HL-60 (cell line): Measurements from ENCODE around the gene KMT2C.
A peak's percentile ranks its signal among the peaks of the same experiment; 100 is the strongest.
"Not testable (repeated sequence)": the region's sequence is repeated elsewhere in the genome, so short reads cannot be mapped to it uniquely, and the experiment has no call there.

Experiments
- DNase-seq, 2 experiments: peaks; one replicate each; pipeline ENCODE4 v3.0.0-alpha.2; 2010 to 2020; ENCODE audit warnings: low read depth in 1 of 2, low spot score in 1 of 2
- H3K27ac ChIP-seq: fragments of 250-450 bp; sonication (Bioruptor Pico); replicated peaks from 2 replicates; pipeline ENCODE4 v1.5.1; 2020; ENCODE audit warnings: mild to moderate bottlenecking, moderate library complexity
- H3K27me3 ChIP-seq: fragments of 250-450 bp; sonication (Bioruptor Pico); 2 replicates; pipeline ENCODE4 v1.5.1; 2021; ENCODE audit warnings: mild to moderate bottlenecking, moderate library complexity; ENCODE audit not compliant: insufficient read depth, poor library complexity, severe bottlenecking
- H3K4me3 ChIP-seq: replicated peaks from 2 replicates; pipeline ENCODE4 v1.5.1; 2011; ENCODE audit warnings: mild to moderate bottlenecking, control low read depth, low read length; ENCODE audit not compliant: insufficient read depth
- GABPA ChIP-seq: IDR thresholded peaks from 2 replicates; pipeline ENCODE4 v1.6.1; 2012; ENCODE audit warnings: low read depth
- POLR2AphosphoS5 ChIP-seq: IDR thresholded peaks from 2 replicates; pipeline ENCODE4 v1.6.1; 2012; ENCODE audit warnings: low read depth
- SPI1 ChIP-seq: IDR thresholded peaks from 2 replicates; pipeline ENCODE4 v1.6.1; 2012; ENCODE audit warnings: low read depth, mild to moderate bottlenecking, borderline replicate concordance
- TF ChIP-seq, protein P1 (sequence below): IDR thresholded peaks from one replicate; pipeline ENCODE4 v1.5.1; 2011; ENCODE audit warnings: low read length, control low read depth, inconsistent platforms; ENCODE audit not compliant: insufficient read depth
- TF ChIP-seq, protein P2 (sequence below): IDR thresholded peaks from 2 replicates; pipeline ENCODE4 v1.6.1; 2012; ENCODE audit warnings: low read depth; ENCODE audit not compliant: insufficient replicate concordance

Gene KMT2C

DNA sequence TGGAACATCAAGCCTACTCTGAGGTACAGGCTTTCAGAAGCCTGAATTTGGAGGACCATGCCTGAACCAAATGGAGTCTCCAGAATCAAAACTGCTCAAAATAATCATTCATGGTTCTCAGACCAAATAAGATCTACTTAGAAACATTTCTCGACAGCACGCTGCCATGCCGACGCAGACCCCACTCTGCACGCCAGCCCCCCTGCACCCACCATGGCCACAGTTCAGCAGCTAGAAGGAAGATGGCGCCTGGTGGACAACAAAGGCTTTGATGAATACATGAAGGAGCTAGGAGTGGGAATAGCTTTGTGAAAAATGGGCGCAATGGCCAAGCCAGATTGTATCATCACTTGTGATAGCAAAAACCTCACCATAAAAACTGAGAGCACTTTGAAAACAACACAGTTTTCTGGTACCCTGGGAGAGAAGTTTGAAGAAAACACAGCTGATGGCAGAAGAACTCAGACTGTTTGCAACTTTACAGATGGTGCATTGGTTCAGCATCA, 6.6 kb upstream of the KMT2C start:
- DNase-seq: no peak

DNA sequence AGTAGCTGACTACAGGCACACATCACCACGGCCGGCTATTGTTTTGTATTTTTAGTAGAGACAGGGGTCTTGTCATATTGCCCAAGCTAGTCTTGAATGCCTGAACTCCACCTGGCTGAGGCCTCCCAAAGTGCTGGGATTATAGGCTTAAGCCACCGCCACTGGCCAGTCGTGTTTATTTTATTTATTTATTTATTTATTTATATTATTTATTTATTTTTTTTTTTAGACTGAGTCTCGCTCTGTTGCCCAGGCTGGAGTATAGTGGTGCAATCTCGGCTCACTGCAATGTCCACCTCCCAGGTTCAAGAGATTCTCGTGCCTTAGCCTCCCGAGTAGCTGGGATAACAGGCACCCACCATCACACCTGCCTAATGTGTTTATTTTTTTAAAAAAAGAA, 6.0 kb upstream of the KMT2C start:
- H3K27ac ChIP-seq, H3K4me3 ChIP-seq, DNase-seq: not testable (repeated sequence)

More for the DNA sequence above, 6.6 kb upstream of the KMT2C start:
- H3K27me3 ChIP-seq: no peaks in the 10 kb centered on the region
- TF ChIP-seq, protein P1, sequence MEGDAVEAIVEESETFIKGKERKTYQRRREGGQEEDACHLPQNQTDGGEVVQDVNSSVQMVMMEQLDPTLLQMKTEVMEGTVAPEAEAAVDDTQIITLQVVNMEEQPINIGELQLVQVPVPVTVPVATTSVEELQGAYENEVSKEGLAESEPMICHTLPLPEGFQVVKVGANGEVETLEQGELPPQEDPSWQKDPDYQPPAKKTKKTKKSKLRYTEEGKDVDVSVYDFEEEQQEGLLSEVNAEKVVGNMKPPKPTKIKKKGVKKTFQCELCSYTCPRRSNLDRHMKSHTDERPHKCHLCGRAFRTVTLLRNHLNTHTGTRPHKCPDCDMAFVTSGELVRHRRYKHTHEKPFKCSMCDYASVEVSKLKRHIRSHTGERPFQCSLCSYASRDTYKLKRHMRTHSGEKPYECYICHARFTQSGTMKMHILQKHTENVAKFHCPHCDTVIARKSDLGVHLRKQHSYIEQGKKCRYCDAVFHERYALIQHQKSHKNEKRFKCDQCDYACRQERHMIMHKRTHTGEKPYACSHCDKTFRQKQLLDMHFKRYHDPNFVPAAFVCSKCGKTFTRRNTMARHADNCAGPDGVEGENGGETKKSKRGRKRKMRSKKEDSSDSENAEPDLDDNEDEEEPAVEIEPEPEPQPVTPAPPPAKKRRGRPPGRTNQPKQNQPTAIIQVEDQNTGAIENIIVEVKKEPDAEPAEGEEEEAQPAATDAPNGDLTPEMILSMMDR: no peak
- no peak overlapping the region for H3K27ac ChIP-seq
- no peak overlapping the region for H3K4me3 ChIP-seq

DNA sequence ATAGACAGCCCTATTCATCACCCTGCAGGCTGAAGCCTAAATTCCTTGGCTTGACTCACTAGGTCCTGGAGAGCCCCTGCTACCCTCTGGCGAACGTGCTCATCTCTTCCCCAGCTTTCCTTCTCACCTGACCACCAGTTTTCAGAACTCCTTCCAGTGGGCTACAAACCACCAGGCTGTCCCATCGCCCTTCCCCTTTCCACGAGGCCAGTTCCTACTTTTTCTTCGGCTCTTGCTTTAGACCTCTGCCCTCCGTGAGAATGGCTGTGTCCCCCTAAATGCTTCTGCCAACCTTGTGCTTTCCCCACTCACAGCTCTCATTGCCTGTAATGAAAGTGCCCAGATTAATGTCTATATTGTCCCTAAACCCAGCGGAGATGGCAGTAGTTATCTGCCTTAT, 5.4 kb upstream of the KMT2C start:
- not testable (repeated sequence) for H3K27me3 ChIP-seq, H3K27ac ChIP-seq, H3K4me3 ChIP-seq
- TF ChIP-seq SPI1: peak; percentile 57
- DNase-seq: peak in 1 of 2 experiments; percentile 21

More for the DNA sequence above, 6.0 kb upstream of the KMT2C start:
- not testable (repeated sequence) for H3K27me3 ChIP-seq

DNA sequence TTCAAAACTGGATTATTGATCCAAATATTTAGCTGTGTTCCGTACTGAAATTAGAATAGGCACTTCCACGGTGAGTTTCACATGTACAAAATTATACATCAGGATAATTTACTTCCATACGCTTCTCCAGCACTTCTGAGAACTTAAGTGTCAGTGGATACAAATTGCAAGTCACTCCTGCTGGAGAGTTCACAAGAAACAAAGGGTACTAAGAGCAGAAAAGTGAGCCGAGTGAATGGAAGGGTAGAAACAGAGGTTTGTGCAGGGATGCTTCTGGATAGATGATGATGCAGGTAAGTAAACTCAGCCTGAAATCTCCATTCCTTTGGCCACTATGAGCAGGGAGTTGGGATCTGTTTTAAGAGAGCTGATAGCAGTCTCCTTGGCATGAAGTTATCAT, 2.2 kb upstream of the KMT2C start:
- H3K27me3 ChIP-seq, H3K27ac ChIP-seq, H3K4me3 ChIP-seq, DNase-seq: not testable (repeated sequence)

DNA sequence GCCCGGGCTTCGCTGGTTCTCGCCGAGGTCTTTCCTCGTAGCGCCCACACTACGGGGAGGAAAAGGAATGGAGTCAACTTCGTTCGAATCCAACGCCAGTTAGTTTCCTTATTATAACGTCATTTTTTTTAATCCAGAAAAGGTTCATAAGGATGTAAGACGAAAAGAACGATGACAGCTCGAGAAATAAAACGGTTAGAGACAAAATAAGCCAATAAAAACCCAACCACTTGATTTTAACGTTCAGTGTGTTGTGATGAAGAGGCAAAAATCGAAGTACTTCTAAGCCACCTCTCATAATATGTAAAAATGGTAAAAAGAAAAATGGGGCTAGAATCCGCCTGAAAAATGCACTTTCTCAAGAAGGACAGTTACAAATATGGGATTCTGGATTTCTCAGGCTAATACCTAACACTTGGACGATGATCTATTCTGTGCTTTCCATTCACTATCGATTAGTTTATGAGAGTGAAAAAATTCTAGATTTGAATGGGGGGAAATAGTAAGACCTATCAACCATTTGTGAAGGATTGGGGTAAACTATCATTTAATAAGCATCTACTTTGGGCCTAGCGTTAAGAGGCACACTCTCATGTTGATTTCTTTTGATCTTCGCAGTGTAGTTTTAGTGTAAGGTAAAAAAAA, 1.2 kb upstream of the KMT2C start:
- Histone ChIP-seq H3K4me3 (peak overlapping the region; percentile 38), H3K27ac (peak overlapping the region; percentile 73)
- not testable (repeated sequence) for DNase-seq, H3K27me3 ChIP-seq

DNA sequence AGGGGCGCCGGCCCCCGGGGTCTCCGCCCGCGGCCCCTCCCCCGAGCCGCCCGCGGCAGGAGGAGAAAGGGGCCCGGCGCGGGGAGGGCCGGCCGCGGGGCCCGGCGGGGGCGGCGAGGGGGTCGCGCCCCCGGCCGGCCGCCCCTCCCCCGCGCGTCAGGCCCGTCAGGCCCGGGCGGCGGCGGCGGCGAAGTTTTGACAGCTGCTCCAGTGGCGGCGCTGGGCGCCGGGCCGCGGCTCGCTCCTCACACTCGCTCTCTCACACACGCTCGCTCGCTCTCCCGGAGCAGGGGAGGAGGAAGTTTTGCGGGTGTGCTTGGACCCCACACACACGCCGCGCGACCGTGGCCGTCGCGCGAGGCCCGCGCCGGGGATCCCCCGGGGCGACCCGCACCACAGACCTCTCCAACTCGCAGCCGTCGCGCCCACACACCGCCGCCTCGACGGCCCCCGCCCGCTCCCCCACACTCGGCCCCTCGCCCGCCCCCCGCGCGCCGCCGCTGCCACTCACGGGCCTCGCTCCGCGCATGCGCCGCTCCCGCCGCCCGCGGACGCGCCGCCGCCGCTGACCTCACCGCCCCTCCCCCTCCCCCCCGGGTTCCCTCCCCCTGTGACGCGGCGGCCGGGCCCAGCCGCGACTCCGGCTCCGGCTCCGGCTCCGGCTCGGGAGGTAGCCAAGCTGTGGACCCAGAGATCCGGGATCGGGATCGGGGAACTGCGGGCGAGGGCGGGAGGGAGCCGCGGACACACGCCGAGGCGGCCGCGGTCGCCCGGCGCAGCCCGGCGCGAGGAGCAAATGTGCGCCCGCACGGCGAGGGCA, 518 bp upstream of the KMT2C start:
- H3K27ac ChIP-seq: peak overlapping the region; percentile 86
- peak; percentile 69 to 91 for DNase-seq
- TF ChIP-seq, protein P1: no peak
- TF ChIP-seq, protein P2, sequence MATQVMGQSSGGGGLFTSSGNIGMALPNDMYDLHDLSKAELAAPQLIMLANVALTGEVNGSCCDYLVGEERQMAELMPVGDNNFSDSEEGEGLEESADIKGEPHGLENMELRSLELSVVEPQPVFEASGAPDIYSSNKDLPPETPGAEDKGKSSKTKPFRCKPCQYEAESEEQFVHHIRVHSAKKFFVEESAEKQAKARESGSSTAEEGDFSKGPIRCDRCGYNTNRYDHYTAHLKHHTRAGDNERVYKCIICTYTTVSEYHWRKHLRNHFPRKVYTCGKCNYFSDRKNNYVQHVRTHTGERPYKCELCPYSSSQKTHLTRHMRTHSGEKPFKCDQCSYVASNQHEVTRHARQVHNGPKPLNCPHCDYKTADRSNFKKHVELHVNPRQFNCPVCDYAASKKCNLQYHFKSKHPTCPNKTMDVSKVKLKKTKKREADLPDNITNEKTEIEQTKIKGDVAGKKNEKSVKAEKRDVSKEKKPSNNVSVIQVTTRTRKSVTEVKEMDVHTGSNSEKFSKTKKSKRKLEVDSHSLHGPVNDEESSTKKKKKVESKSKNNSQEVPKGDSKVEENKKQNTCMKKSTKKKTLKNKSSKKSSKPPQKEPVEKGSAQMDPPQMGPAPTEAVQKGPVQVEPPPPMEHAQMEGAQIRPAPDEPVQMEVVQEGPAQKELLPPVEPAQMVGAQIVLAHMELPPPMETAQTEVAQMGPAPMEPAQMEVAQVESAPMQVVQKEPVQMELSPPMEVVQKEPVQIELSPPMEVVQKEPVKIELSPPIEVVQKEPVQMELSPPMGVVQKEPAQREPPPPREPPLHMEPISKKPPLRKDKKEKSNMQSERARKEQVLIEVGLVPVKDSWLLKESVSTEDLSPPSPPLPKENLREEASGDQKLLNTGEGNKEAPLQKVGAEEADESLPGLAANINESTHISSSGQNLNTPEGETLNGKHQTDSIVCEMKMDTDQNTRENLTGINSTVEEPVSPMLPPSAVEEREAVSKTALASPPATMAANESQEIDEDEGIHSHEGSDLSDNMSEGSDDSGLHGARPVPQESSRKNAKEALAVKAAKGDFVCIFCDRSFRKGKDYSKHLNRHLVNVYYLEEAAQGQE: no peak
- TF ChIP-seq GABPA: no peak
- TF ChIP-seq SPI1: peak; percentile 4; the same call in 1 of the 2 replicates
- peak; percentile 42; the same call in 1 of the 2 replicates for TF ChIP-seq POLR2AphosphoS5

DNA sequence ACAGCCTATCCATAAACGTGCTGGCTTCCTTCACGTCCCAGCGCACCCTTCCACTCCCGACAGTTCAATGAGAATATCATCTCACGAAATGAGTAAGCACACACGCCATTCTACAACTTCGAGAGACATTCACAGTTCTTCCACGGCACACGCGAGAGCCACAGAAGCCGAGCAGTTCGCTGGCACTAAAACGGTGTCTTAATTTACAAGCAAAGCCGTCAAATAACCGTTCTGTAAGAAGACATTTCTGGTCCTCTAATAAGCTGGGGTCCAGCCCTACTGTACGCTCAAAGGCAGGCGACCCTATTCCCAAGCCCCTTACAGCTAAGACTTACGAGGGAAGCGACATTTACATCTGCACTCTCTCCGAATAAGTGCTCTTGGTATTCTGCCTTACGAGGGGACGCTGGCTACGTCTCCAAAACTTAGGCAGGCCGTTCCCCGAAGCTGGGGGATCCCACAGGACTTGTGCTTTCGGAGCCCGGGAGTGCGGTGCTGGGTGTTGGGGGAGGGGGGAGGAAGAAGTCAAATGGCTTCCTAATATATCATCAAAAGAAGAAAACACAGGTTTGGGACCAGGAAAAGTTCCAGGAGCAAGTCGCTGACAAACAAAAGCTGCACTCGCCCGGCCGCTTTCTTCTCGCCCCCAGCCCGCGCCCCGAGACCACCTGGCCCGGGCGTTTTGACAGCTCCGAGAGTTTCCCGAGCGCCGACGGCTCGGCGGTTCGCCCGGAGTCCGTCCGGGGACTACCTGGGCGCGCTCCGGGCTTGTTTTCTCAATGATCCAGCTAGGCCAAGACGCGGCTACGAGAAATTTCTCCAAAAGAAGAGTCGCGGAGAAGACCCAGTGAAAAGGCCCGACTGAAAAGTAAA, 1.1 kb downstream of the KMT2C start:
- H3K27me3 ChIP-seq: not testable (repeated sequence)
- DNase-seq: peak in 1 of 2 experiments; percentile 32
- Histone ChIP-seq H3K4me3 (peak overlapping the region; percentile 71), H3K27ac (peak overlapping the region; percentile 72)

More for the DNA sequence above, 518 bp upstream of the KMT2C start:
- Histone ChIP-seq H3K27me3 (no peaks in the 10 kb centered on the region), H3K4me3 (peak overlapping the region; percentile 71)

DNA sequence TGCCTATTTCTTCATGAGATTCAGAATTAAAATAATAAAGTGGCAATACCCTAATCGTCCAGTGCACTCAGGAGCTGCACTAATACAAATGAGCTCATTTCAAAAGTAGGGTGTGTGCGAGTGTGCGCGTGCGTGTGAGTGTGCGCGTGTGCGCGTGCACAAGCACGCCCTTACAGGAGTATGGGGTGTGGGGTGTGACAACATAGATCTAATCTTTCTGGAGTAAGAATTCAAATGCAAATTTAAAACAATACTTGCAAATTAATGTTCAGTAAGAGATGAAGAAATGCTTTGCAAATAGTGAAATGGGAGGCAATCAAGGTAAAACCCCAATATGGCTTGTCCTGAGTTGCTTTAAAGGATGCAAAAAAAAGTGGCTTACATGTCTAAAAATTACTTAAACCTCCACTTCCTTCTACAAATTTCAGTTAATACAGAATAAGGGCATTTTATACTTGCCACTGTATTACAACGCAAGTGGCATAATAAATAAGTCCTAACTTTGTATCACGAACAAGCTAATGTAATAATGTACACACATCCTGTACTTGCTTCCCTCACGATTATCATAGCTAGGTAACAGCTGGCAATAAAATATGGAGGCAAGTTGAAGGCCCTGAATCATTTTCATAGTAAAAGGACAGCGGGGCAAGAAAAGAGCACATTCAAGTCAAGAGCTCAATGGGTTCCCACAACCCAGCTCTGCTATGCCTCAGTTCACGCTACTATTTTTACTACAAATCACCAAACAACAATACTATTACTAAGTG, 1.9 kb downstream of the KMT2C start:
- DNase-seq: peak; percentile 64 to 65
- peak overlapping the region; percentile 72 for H3K27ac ChIP-seq
- H3K27me3 ChIP-seq: not testable (repeated sequence)
- H3K4me3 ChIP-seq: peak overlapping the region; percentile 71

DNA sequence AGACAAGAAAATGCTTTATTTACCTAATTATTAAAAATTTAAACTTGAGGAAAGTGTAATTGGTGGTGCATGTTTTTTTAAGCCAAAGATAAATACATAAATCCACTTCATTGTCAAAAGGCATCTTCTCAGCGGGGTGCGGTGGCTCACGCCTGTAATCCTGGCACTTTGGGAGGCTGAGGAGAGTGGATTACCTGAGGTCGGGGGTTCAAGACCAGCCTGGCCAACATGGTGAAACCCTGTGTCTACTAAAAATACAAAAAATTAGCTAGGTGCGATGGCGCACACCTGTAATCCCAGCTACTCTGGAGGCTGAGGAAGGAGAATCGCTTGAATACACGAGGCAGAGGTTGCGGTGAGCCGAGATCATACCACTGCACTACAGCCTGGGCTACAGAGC, 3.1 kb downstream of the KMT2C start:
- H3K4me3 ChIP-seq: not testable (repeated sequence)

More for the DNA sequence above, 3.1 kb downstream of the KMT2C start:
- DNase-seq, H3K27ac ChIP-seq, H3K27me3 ChIP-seq: not testable (repeated sequence)
